Measurements from ENCODE around the gene KDM4F. TPM values are rescaled to one million over a fixed set of nuclear protein-coding genes. Genes with fewer than 3 reads are reported as not detected.

Gene KDM4F
- total RNA-seq: not detected

GRCh38 chr11:95049122-95049521 is at the start of gene KDM4F:
KDM4F (plus strand) TSS chr11:95049422.

GRCh38 chr11:95024958-95025357 is 24.3 kb upstream of the KDM4F start, which contains the start of gene KDM4E:
KDM4E (plus strand) TSS chr11:95025258; CDS start chr11:95025558, 300 bp downstream.

GRCh38 chr11:95066716-95067038 is 17.5 kb downstream of the KDM4F start, which contains the start of gene SRSF8:
SRSF8 (plus strand) TSS chr11:95066919; CDS start chr11:95067227, 308 bp downstream.

GRCh38 chr11:95089620-95090542 is 40.7 kb downstream of the KDM4F start, which contains the start of gene ENDOD1:
ENDOD1 (plus strand) TSS chr11:95089846; CDS start chr11:95089928, 82 bp downstream.

Other genes with a start within 250 kb of the KDM4F start
- 10 to 100 TPM; 55.4 to 57.7 TPM for gene CWC15, start 75.9 kb upstream of the KDM4F start, total RNA-seq
- gene KDM4D, start 75.7 kb upstream of the KDM4F start, total RNA-seq: under 1 TPM; 0.45 to 0.60 TPM
- not detected for gene KDM4E, start 24.2 kb upstream of the KDM4F start, total RNA-seq
- gene SRSF8, start 17.5 kb downstream of the KDM4F start, total RNA-seq: 10 to 100 TPM; 42.1 to 42.3 TPM
- gene ENDOD1, start 40.4 kb downstream of the KDM4F start, total RNA-seq: 10 to 100 TPM; 11.6 to 11.8 TPM
- gene SESN3, start 181.8 kb downstream of the KDM4F start, total RNA-seq: 10 to 100 TPM; 74.0 to 84.4 TPM